AG09309 (cell line): Measurements from ENCODE around the gene VPS54.
A peak's percentile ranks its signal among the peaks of the same experiment; 100 is the strongest.

Experiments
- DNase-seq: peaks from one replicate; pipeline ENCODE4 v3.0.0-alpha.2; 2010; ENCODE audit warnings: low read depth
- H3K4me3 ChIP-seq: 2 replicates; pipeline ENCODE4 v1.5.1; 2011; ENCODE audit warnings: mild to moderate bottlenecking, low read depth, low read length, moderate library complexity; ENCODE audit not compliant: control insufficient read depth
- TF ChIP-seq, protein P1 (sequence below): IDR thresholded peaks from 2 replicates; pipeline ENCODE4 v1.5.1; 2011; ENCODE audit warnings: mild to moderate bottlenecking, low read depth, low read length, inconsistent platforms; ENCODE audit not compliant: insufficient read depth, control insufficient read depth; ENCODE audit errors: missing control alignments

Gene VPS54

DNA sequence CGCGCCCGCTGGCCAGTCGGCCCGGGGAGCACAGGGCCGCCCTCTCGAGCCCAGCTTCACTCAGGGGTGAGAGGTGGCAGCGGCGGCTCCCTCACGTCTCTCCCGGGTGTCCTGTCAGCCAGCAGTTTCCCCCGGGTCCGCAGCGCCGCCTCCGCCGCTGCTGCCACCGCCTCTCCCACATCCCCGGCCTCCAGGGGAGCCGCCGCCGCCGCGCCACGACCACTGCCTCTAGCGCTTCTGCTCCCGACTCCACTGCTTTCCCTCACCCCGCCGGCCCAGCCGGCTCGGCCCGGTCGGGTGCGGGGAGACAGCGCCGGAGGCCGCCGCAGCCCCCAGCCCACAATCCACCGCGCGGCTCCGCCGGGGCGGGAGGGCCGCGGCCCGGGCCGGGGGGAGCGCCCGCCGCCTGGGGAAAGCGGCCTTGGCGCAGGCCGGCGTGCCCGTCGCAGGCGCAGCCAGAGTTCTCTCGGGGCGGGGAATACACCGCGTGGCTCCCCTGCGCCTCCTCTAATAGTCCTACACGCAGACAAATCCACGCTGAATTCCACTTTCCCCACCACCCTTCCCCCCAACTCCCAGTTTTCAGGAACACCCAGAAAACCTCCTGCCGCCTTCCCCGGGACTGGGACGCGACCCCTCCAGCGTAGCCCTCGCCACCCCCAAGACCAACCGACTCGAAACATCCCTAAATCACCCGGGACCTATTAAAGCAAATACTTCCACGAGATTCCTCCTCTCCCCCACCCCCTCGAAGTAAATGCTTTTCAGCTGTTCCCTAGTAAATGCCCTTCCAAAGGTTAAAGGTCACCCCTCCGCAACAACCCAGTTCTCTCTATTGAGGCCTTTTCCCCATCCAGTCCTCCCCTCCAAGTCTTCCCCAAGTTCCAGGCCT is at the start of gene VPS54:
VPS54 (minus strand) TSS at position 346 of the 892 bp plus-strand sequence. CDS start 35,429 bp downstream, outside the sequence.
- DNase-seq: no peak
- TF ChIP-seq, protein P1, sequence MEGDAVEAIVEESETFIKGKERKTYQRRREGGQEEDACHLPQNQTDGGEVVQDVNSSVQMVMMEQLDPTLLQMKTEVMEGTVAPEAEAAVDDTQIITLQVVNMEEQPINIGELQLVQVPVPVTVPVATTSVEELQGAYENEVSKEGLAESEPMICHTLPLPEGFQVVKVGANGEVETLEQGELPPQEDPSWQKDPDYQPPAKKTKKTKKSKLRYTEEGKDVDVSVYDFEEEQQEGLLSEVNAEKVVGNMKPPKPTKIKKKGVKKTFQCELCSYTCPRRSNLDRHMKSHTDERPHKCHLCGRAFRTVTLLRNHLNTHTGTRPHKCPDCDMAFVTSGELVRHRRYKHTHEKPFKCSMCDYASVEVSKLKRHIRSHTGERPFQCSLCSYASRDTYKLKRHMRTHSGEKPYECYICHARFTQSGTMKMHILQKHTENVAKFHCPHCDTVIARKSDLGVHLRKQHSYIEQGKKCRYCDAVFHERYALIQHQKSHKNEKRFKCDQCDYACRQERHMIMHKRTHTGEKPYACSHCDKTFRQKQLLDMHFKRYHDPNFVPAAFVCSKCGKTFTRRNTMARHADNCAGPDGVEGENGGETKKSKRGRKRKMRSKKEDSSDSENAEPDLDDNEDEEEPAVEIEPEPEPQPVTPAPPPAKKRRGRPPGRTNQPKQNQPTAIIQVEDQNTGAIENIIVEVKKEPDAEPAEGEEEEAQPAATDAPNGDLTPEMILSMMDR: no peak
- H3K4me3 ChIP-seq: peak within 1 kb of the TSS; percentile 64

GRCh38 chr2:64067326-64067725 is 48.1 kb upstream of the VPS54 start:
- H3K4me3 ChIP-seq: no peak overlapping the region
- TF ChIP-seq, protein P1: no peak
- DNase-seq: no peak

DNA sequence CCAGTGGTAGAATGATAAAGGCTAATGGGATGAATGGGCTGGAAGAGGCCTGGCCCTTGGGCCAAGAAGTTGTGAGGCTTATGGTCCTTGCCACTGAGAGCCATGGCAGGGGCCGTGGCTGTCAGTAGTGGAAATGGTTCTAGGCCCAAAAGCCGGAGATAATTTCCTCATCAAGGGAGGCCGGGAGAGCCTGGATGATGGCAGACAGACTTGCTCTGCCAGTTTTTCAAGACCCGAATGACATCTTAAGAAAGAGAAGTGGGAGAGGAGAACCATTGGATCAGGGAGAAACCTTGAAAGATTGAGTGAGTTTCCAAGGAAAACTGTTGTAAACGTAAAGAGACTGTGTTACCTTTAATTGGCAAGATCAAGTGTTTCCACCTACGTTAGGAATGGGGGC is 46.3 kb upstream of the VPS54 start:
- TF ChIP-seq, protein P1: no peak
- no peak overlapping the region for H3K4me3 ChIP-seq
- no peak for DNase-seq

- no peak for DNase-seq
- TF ChIP-seq, protein P1: no peak
- H3K4me3 ChIP-seq: no peak overlapping the region
Observed at GRCh38 chr2:64063924-64064331, 44.7 kb upstream of the VPS54 start.

DNA sequence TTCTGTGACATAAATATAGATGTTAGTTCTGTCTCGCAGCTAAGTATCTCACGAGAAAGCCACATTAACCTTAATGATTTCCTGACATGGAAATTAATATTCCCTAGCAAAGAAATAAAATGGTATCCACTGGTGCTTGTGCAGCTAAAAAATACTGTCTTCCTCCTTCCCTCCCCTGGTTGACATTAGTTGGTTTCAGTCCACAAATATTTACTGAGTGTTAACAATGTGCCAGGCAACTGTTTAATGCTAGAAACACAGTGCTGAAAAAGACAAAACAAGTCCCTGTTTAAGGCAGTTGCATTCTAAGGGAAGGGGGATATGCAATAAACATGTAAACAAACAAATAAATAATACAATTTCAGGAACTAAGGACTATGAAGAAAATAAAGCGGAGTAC is 44.2 kb upstream of the VPS54 start:
- no peak for DNase-seq
- no peak overlapping the region for H3K4me3 ChIP-seq
- TF ChIP-seq, protein P1: no peak

GRCh38 chr2:64062840-64063239 is 43.6 kb upstream of the VPS54 start:
- no peak overlapping the region for H3K4me3 ChIP-seq
- DNase-seq: peak; percentile 18
- TF ChIP-seq, protein P1: no peak
